Prostate gland (tissue), 2 donors: ENCODE results near the gene TP53I11.

Source experiments
- CTCF ChIP-seq, 4 experiments: fragments of 200-600 bp in 2 of 4; fragments of 450-650 bp in 2 of 4; sonication (generic) in 2 of 4; IDR thresholded peaks; 1 replicate in 3 of 4; 2 replicates in 1 of 4; pipeline ENCODE4 v1.5.1; 2016 to 2019; ENCODE audit warnings: antibody characterized with exemption in 4 of 4, mild to moderate bottlenecking in 2 of 4, moderate library complexity in 2 of 4
- POLR2A ChIP-seq: fragments of 450-650 bp; IDR thresholded peaks from one replicate; pipeline ENCODE4 v1.6.1; 2016; ENCODE audit warnings: antibody characterized with exemption, mild to moderate bottlenecking
- POLR2AphosphoS5 ChIP-seq: sonication (generic); formaldehyde crosslinking; IDR thresholded peaks from one replicate; pipeline ENCODE4 v1.6.1; 2017; ENCODE audit warnings: antibody characterized with exemption

GRCh38 chr11:44884056-44884455 lies 66.6 kb downstream of the TP53I11 start:
- TF ChIP-seq CTCF (IDR thresholded peaks at IDR 0.05) (no peak), POLR2A (no peak), POLR2AphosphoS5 (no peak)
